Activated naive CD4-positive, alpha-beta T cell treated with anti-CD3 and anti-CD28 coated beads, Interleukin-2, amount 50 U/mL, for 24 hours (primary cell): ENCODE results near the gene YLPM1.

Experiments used
- H3K27ac Mint-ChIP-seq: one replicate; pipeline ENCODE4 v1.8.0; 2021; ENCODE audit warnings: mild to moderate bottlenecking, mixed read lengths
- H3K27me3 Mint-ChIP-seq: one replicate; pipeline ENCODE4 v1.8.0; 2021; ENCODE audit warnings: mixed read lengths
- H3K36me3 Mint-ChIP-seq: one replicate; pipeline ENCODE4 v1.8.0; 2021; ENCODE audit warnings: mixed read lengths
- H3K4me1 Mint-ChIP-seq: one replicate; pipeline ENCODE4 v1.8.0; 2021; ENCODE audit warnings: mixed read lengths
- H3K4me3 Mint-ChIP-seq: one replicate; pipeline ENCODE4 v1.8.0; 2021; ENCODE audit warnings: mild to moderate bottlenecking, mixed read lengths
- H3K9me3 Mint-ChIP-seq: one replicate; pipeline ENCODE4 v1.8.0; 2021; ENCODE audit warnings: mixed read lengths

The YLPM1 gene

DNA sequence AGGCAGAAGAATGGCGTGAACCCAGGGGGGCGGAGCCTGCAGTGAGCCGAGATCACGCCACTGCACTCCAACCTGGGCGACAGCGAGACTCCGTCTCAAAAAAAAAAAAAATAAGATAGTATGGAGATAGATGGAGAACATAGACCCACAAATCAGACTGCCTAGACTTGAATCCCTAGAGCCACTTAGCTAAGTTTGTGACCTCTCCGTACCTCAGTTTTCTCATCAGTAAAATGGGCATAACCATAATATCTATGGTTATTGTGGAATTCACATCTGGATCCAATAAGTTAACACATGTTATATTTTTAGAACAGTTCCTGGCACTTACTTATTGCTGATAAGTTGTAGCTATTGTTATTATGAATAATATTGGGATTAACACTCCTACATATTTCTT, 105.6 kb downstream of the YLPM1 start:
- H3K4me1 Mint-ChIP-seq, result peaks cover 27% of the 10 kb centered on the region
- H3K36me3 Mint-ChIP-seq, result no peaks in the 10 kb centered on the region

GRCh38 chr14:74871819-74872218, 108.7 kb downstream of the YLPM1 start:
- H3K27me3 Mint-ChIP-seq, result no peaks in the 10 kb centered on the region
- H3K4me1 Mint-ChIP-seq, result peaks cover 34% of the 10 kb centered on the region
- no peak overlapping the region for H3K27ac Mint-ChIP-seq
- H3K4me3 Mint-ChIP-seq, result no peak overlapping the region
- no peaks in the 10 kb centered on the region for H3K9me3 Mint-ChIP-seq
- H3K36me3 Mint-ChIP-seq, result no peaks in the 10 kb centered on the region

More for the DNA sequence above, 105.6 kb downstream of the YLPM1 start:
- Mint-ChIP-seq H3K27ac (peak overlapping the region; percentile 48), H3K4me3 (no peak overlapping the region), H3K9me3 (no peaks in the 10 kb centered on the region), H3K27me3 (no peaks in the 10 kb centered on the region)

DNA sequence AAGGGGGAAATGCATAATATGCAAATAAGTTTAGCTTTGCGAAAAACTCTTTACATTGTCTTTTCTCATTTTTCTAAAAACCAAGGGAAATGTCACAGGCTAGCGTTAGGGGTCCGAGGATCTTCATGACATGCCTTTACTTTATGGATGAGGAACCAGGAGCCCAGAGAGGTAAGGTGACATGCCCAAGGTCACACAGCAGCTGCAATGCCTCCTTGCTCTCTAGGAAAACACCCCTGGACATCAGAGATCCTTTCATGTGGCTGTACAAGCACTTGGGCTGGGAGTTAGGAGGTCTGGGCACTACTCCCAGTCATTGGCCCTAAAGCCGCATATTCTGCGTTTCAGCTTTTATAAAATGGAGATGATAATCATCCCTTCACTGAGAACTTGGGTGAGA, 112.1 kb downstream of the YLPM1 start:
- Mint-ChIP-seq H3K4me3 (peak overlapping the region; percentile 56), H3K36me3 (no peaks in the 10 kb centered on the region), H3K4me1 (peaks cover 28% of the 10 kb centered on the region), H3K27me3 (no peaks in the 10 kb centered on the region), H3K9me3 (no peaks in the 10 kb centered on the region), H3K27ac (no peak overlapping the region)

- H3K4me1 Mint-ChIP-seq, result peaks cover 36% of the 10 kb centered on the region
- no peaks in the 10 kb centered on the region for H3K36me3 Mint-ChIP-seq
- no peaks in the 10 kb centered on the region for H3K27me3 Mint-ChIP-seq
- no peaks in the 10 kb centered on the region for H3K9me3 Mint-ChIP-seq
- peak within 1 kb of the TSS; percentile 56 for H3K4me3 Mint-ChIP-seq
- H3K27ac Mint-ChIP-seq, result peak within 1 kb of the TSS; percentile 30
These were observed 113.1 kb downstream of the YLPM1 start, which contains the start of gene PROX2 for GRCh38 chr14:74875941-74876913. Gene PROX2, minus strand, starts transcription at chr14:74876145. Its CDS starts 12,311 bp downstream, at chr14:74863834.

DNA sequence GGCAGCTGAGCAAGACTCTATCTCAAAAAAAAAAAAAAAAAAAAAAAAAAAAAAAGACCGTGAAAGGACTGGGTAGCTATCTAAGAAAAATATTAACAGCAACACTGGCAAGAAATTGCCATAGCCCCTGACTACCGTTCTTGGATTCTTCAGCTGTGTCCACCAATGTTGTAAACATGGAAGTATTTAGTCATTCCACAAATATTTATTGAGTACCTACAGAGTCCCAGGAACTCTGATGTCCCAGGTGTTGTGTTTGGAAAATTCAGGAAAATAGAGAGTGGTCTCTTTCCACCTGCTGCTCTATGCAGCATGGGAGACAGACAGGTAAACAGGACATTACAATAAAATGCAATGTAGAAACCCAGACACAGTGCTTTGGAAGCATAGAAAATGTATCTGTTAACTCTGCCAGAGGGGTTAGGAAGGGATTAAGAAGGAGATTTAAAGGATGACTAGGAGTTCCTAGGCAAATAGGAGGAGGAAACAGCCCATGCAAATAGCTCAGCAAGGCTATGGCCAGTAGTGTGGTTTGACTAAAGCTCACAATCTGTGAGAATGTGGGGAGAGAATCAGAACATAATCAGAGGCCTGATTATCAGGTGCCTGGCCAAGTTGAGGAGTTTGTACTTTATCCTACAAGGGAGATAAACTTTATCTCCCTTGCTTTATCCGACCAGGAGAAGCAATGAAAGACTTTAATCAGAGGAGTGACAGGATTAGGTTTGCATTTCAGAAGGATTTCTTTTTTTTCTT, 116.5 kb downstream of the YLPM1 start:
- H3K36me3 Mint-ChIP-seq, result peaks cover 10% of the 10 kb centered on the region
- peak overlapping the region; percentile 14 for H3K27ac Mint-ChIP-seq
- peaks cover 62% of the 10 kb centered on the region for H3K4me1 Mint-ChIP-seq
- H3K9me3 Mint-ChIP-seq, result no peaks in the 10 kb centered on the region
- peak overlapping the region; percentile 43 for H3K4me3 Mint-ChIP-seq
- no peaks in the 10 kb centered on the region for H3K27me3 Mint-ChIP-seq

GRCh38 chr14:74881431-74882102, 118.5 kb downstream of the YLPM1 start, which contains the start of gene DLST:
Gene DLST, plus strand, starts transcription at chr14:74881916. Its CDS starts 38 bp downstream, at chr14:74881954.
- H3K4me1 Mint-ChIP-seq, result peaks cover 68% of the 10 kb centered on the region
- peak within 1 kb of the TSS; percentile 99 for H3K27ac Mint-ChIP-seq
- peaks cover 11% of the 10 kb centered on the region for H3K36me3 Mint-ChIP-seq
- peak within 1 kb of the TSS; percentile 100 for H3K4me3 Mint-ChIP-seq
- no peaks in the 10 kb centered on the region for H3K9me3 Mint-ChIP-seq
- no peaks in the 10 kb centered on the region for H3K27me3 Mint-ChIP-seq

- peaks cover 67% of the 10 kb centered on the region for H3K4me1 Mint-ChIP-seq
- no peaks in the 10 kb centered on the region for H3K9me3 Mint-ChIP-seq
- peak overlapping the region; percentile 100 for H3K4me3 Mint-ChIP-seq
- H3K27ac Mint-ChIP-seq, result peak overlapping the region; percentile 99
- H3K27me3 Mint-ChIP-seq, result no peaks in the 10 kb centered on the region
- H3K36me3 Mint-ChIP-seq, result peaks cover 11% of the 10 kb centered on the region
These were observed 119.2 kb downstream of the YLPM1 start for GRCh38 chr14:74882103-74882920.
